Measurements from ENCODE around the gene DPPA4.
"Not testable (repeated sequence)": the region's sequence is repeated elsewhere in the genome, so short reads cannot be mapped to it uniquely, and the experiment has no call there.

DPPA4 gene

GRCh38 chr3:109337393-109337792 is at the start of gene DPPA4:
Gene DPPA4, minus strand, starts transcription at chr3:109337546. Its CDS starts 29 bp downstream, at chr3:109337517.
- DNase-seq (ENCODE audit: low read depth): no peak

- DNase-seq (ENCODE audit: low read depth): no peak
Observed at GRCh38 chr3:109385442-109386318, 48.3 kb upstream of the DPPA4 start.

DNA sequence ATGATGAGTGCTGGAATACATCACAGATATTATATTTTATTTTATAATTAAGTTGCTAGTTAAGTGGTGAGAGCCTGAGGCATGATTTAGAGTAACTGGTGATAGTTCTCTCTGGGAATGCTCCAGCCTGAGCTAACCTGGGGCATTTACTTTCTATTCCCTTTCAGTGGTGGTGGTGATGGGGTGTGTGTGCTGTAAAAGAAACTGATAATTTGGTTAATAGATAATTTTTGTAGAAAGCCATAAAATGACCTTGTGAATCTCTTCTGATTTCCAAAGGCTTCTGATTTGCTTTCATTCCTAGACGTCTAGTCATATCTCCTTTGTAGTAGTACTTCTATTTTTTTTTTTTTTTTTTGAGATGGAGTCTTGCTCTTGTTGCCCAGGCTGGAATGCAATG is 46.8 kb upstream of the DPPA4 start:
- no peak for DNase-seq (ENCODE audit: low read depth)

DNA sequence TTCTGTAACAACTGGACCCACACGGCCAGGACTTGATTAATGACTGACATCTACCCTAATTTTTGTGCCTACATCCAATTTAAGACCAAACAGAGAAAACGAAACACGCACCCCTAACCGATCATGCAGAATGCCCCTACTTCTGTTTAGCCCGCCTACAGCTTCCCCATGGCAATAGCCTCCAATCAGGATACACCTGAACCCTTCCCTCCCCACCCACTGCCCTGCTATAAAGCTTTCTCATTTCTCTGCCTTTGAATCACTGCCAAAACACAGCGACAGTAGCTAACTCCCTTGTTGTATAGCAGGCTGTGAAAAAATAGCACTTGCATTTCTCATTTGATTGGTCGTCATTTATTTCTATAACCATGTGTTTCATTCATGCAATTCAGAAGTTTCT is 45.2 kb upstream of the DPPA4 start:
- no peak for DNase-seq (ENCODE audit: low read depth)

GRCh38 chr3:109375975-109376374 is 38.6 kb upstream of the DPPA4 start:
- DNase-seq (ENCODE audit: low read depth): no peak

GRCh38 chr3:109374434-109374833 is 37.1 kb upstream of the DPPA4 start:
- DNase-seq (ENCODE audit: low read depth): not testable (repeated sequence)

DNA sequence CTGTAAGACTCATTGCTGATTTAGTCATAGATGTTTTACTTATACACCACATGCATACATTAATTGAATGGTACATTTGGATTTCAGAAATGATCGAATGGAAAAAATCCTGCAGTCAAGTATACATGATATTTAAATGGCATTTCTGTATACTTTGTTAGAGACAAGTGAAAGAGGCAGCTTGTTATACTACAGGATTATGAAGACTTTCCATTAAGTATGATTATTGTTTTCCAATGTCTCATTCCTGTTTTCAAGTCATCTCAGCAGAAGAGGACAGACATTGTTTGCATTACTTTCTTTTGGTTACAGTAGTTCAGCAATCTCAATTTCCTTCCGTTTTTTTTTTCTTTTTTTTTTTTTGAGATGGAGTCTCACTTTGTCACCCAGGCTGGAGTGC is 36.6 kb upstream of the DPPA4 start:
- DNase-seq (ENCODE audit: low read depth): no peak

- no peak for DNase-seq (ENCODE audit: low read depth)
Observed at GRCh38 chr3:109372639-109373038, 35.3 kb upstream of the DPPA4 start.

DNA sequence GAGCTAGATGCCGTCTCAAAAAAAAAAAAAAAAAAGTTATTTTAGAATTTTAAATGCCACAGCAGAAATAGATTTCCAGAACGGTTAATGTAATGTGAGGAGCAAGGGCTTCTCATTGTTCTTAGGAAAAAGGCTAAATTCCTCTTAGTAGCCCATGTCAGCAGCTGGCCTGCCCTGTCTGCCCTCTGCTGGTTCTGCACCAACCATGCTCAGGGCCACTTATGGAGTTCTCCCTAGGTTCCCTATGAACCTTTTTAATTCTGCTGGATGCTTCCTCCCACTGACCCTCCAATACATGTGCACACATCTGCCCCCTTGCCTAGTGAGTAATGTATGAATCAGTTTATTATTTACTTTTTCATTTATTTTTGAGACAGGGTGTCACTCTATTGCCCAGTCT is 32.2 kb upstream of the DPPA4 start:
- no peak for DNase-seq (ENCODE audit: low read depth)

DNA sequence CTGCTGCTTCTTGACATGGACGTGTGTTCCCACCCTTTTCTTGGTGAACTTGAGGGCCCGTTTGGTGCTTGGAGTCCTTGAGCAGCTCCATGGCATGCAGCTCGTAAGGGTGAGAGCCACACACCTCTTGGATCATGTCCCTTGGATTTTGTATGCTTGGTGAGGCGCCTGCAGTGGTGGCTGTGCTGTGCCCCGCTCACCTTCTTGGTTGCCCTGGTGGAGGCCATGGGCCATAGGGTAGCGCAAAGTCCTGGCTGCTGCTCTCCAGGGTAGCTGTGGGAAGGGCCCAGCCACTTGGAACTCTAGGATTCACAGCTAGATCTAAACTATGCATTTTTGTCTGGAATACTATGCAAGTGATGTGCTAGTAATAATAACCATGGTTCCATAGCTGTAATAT is 26.7 kb upstream of the DPPA4 start:
- no peak for DNase-seq (ENCODE audit: low read depth)

GRCh38 chr3:109363634-109364033 is 26.3 kb upstream of the DPPA4 start:
- no peak for DNase-seq (ENCODE audit: low read depth)

GRCh38 chr3:109362823-109363222 is 25.5 kb upstream of the DPPA4 start:
- no peak for DNase-seq (ENCODE audit: low read depth)

DNA sequence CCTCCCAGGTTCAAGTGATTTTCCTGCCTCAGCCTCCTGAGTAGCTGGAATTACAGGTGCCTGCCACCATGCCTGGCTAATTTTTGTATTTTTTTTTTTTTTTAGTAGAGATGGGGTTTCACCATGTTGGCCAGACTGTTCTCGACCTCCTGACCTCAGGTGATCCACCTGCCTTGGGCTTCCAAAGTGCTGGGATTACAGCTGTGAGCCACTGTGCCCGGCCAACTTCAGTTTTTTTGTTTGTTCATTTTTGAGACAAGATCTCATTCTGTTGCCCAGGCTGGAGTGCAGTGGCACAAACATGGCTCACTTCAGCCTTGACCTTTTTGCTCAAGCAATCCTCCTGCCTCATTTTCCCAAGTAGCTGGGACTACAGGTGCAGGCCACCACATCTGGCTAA is 21.5 kb upstream of the DPPA4 start:
- DNase-seq (ENCODE audit: low read depth): not testable (repeated sequence)

GRCh38 chr3:109356442-109357155 is 19.3 kb upstream of the DPPA4 start:
- no peak for DNase-seq (ENCODE audit: low read depth)

DNA sequence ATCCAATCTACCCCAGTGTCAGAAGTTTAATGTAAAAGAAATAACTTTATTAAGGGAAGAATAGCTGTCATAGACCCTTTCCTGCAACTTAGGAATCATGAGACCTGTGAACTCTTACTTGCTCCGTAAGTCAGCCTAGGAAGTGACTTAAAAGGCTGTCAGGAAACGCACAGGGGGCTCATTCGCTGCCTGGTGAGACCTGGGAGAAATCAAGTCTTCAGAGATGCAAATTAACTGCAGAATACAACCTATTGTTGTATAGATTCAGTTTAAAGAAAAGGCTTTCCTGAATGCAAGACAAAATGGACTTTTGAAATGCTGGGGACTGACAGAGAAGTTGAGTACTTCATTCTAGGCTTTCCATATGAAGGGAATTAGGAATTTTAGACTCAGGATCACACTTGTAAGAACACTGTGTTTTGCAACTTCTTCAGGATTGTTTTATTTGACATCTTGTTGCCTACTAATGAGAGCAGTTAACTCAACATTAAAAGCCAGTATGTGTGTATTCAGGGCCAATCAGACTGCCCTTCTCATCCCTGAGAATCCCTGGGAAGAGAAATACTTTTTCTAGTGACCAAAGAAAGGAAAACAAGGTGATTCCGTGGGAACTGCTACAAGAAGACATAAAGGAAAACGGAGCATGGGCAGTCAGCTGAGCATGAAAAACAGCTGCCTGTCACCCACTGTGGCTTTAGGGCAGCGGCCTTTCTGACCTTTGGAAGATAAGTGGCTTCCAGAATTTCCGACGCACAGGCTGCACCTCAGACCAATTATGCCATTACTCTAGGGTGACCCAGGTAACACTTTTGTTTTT is 18.5 kb upstream of the DPPA4 start:
- no peak for DNase-seq (ENCODE audit: low read depth)

GRCh38 chr3:109353057-109353456 is 15.7 kb upstream of the DPPA4 start:
- no peak for DNase-seq (ENCODE audit: low read depth)

DNA sequence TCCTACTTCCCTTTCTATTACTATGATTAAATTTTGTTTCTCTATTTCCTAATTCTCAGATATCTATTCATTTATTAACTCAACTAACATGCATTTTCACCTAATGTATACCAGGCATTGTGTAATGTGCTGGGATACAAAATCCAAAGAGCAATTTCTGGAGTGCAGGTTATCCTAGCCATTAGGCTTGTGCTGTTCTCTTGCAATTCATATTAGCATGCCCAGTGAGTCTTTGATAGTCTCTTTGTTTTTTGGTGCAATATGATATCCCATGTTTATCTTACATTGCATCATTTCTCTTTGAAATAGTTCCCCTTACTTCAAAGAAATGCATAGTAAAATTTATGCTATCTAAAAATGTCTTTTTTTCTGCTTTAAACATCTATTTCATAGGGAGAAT is 13.9 kb upstream of the DPPA4 start:
- DNase-seq (ENCODE audit: low read depth): no peak

DNA sequence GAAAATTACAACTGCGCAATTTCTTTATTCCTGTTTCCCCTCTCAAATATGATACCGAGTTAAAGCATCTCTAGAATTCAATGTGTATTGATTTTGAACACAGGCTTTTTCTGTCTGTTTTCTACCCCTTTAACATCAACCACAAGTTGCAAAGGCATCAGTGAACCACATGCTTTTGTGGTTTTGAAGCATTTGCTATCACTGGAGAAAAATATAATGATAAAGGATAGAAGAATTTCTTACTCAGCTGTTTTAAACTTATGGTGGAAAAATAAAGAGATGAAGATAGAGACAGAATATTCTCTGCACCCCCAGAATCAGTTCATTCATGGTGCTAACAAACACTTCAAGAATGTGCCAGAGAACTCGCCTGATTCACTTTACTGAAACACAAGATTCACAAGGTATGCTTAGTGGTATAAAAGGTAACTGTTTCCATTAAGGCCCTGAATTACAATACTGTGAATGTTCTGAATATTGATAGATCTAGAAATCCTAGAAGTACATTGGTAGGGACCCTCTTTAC is 9.5 kb upstream of the DPPA4 start:
- no peak for DNase-seq (ENCODE audit: low read depth)

- DNase-seq (ENCODE audit: low read depth): no peak
Observed at GRCh38 chr3:109346099-109346498, 8.8 kb upstream of the DPPA4 start.

DNA sequence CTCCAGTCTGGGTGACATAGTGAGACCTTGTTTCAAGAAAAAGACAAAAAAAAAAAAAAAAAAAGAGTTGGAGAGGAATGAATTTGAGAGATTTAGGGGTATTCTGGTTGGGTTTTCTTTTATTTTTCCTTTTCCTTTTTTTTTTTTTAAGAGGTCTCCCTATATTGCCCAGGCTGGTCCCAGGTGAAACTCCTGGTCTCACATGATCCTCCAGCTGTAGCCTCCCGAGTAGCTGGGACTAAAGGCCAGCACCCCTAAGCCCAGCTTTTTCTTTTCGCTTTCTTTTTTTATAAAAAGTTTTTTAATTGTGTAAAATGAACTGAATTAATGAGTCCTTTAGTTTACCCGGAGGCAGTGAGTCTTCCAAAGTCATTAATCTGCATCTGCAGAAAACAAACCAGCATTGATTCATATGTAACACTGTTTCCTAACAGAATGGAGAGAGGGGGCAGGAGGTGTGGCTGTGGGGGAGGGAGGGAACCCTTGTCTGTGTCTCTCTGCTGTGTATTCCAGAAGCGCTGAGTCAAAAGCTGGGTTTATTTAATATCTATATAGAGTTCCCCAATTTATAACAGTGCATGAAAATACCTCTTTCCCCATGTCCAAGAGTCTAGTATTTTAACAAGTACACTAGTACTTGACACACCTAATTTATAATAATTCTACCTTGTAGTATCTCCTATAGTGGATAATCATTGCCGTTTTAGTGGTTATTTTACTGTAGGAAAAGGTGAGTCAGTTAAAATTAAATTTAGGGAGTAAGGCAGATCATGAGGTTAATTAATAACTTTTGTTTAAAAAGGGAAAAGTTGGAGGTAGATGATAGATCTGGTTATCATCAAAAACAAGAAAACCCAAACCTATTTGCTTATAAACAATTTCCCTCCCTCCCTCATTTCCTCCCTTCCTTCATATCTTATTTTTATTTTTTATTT is 2.6 kb upstream of the DPPA4 start:
- DNase-seq (ENCODE audit: low read depth): no peak

GRCh38 chr3:109339197-109339596 is 1.9 kb upstream of the DPPA4 start:
- no peak for DNase-seq (ENCODE audit: low read depth)

Data from stimulated activated CD8-positive, alpha-beta memory T cell treated with anti-CD3 and anti-CD28 coated beads, Interleukin-12 subunit alpha, Interleukin-12 subunit beta, amount 100 ng/mL, for 1 hour (primary cell).